Activated naive CD4-positive, alpha-beta T cell treated with anti-CD3 and anti-CD28 coated beads, Interleukin-2, amount 50 U/mL, for 16 hours (primary cell): Measurements from ENCODE around the gene CTRB2.
"Not testable (repeated sequence)": the region's sequence is repeated elsewhere in the genome, so short reads cannot be mapped to it uniquely, and the experiment has no call there.

Source experiments
- DNase-seq: peaks from one replicate; pipeline ENCODE4 v3.0.0-alpha.2; 2020

The CTRB2 gene

DNA sequence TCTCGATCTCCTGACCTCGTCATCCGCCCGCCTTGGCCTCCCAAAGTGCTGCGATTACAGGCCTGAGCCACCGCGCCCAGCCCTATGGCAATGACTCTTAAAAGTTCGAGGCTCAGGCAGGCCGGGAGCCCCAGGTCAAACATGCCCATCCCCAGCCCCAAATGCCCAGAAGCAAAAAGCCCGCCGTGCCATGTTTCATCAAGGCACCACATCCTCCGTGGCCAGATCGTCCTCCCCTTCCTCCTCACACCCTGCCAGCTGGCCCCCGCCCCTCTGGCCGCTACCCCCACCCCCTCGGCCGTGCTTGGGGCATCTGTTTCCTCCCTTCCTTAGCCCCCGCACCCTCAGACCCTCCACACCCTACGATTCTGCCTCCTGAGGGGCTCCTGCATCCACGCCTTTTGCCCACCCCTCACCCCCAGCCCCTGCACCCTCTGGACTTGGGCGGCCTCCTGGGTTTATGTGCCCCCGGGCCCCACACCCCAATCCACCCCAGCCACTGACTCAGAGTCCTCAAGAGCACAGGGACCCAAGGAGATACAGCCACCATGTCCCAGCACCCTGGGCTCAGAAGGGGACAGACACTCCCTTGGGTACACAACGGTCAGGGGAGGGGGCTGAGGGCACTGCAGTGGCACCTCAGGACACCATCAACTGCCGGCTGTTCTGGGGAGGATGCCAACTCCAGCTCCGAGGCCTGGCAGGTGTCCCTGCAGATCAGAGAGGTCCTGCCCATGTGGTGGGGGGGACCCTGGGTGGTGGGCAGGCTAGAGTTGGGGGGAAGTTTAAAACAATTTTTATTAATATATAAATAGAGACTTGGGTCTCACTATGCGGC lies 18.9 kb upstream of the CTRB2 start:
- DNase-seq = no peak

DNA sequence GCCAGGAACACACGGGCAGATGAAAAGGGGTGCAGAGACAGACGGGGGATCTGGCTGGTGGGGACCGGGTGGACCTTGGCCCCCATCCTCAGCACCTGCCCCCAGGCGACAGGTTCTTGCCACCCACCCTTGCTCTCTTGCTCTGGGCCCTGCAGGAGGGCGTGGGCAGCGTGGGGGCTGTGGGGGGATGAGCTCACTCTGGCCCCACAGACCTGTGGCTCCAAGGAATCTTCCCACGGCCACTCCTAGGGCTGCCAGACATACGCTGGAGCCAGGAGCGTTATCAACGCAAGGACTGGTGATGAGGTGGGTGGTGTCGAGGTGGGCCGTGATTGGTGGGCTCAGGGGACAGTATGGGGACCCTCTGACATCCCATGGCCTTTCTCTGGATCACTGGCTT lies 18.1 kb upstream of the CTRB2 start:
- no peak for DNase-seq

DNA sequence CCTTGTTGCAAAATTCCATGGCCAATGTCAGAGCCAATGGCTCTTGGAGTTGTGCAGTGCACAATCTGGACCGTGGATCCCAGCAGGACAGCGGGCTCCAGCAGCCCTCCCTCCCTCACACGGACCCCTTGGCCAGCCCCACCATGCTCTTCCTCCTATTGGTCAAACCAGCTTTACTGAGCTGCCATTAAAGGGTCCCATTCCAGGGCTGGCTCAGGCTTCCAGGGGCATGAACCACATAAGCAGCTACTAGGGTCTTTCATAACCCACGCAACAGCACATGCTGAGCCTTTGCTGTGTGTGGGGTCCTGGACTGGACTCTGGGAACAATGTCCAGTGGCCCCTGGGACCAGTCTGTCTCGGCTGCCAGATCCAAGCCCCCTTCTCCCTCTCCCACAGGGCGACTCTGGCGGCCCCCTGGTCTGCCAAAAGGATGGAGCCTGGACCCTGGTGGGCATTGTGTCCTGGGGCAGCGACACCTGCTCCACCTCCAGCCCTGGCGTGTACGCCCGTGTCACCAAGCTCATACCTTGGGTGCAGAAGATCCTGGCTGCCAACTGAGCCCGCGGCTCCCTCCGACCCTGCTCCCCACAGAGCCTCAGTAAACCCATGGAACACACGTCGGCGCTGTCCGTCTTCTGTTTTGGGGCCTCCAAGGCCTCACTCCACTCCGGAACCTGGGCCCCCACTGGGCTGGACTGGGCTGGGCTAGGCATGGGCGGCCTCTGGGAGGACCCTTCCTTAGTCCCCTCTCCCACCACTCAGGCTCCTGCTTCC lies 17.5 kb upstream of the CTRB2 start:
- DNase-seq = no peak

- not testable (repeated sequence) for DNase-seq
Measured at GRCh38 chr16:75223129-75223528, 16.2 kb upstream of the CTRB2 start.

GRCh38 chr16:75222271-75222783 lies 15.4 kb upstream of the CTRB2 start:
- DNase-seq = no peak

DNA sequence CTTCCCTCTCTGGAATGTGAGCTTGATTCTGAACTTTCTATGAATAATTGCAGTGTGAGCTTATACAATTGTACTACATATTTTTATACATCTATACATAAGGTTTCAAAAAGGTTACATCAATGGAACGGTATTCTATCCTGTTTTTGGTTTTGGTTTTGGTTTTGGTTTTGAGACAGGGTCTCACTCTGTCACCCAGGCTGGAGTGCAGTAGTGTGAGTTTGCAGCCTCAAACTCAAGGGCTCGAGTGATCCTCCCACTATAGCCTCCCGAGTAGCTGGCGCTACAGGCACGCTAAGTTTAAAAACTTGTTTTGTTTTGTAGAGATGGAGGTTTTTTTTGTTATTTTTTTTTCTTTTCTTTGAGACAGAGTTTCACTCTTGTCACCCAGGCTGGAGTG lies 12.9 kb upstream of the CTRB2 start:
- no peak for DNase-seq

DNA sequence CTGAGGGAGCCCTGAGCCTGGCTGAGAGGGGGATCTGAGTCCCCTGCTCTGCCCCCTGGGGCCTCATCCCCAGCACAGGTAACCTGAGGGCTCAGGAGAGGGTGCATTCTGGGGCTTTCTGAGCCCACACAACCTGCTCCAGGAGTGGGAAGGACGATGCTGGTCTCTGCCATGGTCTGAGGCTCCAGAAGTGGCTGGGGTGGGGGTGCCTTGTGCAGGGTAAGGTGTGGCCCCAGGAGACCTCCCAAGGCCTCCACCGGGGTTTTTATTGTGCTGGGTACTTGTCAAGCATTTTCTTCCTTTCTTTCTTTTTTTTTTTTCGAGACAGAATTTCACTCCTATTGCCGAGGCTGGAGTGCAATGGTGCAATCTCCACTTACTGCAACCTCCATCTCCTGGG lies 12.1 kb upstream of the CTRB2 start:
- no peak for DNase-seq

- DNase-seq = no peak
Measured at GRCh38 chr16:75218256-75219076, 11.5 kb upstream of the CTRB2 start, which contains the start of gene CTRB1. TSS of gene CTRB1 (plus strand) at chr16:75218988. CDS start at chr16:75219008, 20 bp downstream.

DNA sequence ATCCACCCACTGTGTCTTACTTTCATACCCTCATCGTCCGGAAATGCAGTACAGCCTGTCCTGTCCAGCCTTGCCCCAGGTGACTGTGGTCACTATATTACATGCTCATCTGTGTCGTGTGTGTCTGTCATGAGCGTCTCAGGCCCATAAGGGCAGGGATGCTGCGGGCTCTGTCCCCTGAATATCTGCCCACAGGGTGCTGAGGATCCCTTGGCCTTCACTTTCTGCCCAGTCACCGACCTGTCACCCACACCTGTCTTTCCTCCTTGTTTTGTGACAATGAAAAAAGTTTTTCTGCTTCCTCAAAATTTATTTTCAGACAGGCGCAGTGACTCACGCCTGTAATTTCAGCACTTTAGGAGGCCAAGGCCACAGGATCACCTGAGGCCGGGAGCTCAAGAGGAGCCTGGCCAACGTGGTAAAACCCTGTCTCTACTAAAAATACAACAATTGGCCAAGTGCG lies 10.5 kb upstream of the CTRB2 start:
- DNase-seq = no peak

DNA sequence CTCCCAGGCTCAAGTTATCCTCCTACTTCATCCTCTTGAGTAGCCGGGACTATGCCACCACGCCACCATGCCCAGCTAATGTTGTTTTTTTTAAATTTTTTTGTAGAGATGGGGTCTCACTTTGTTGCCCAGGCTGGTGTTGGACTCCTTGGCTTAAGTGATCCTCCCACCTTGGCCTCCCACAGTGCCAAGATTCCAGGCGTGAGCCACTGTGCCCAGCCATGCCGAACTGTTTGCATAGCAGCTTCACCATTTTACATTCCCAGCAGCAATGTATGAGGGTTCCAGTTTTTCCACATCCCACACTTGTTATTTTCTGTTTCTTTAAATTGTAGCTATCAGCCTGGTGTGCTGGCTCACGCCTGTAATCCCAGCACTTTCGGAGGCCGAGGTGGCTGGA lies 9.6 kb upstream of the CTRB2 start:
- no peak for DNase-seq

DNA sequence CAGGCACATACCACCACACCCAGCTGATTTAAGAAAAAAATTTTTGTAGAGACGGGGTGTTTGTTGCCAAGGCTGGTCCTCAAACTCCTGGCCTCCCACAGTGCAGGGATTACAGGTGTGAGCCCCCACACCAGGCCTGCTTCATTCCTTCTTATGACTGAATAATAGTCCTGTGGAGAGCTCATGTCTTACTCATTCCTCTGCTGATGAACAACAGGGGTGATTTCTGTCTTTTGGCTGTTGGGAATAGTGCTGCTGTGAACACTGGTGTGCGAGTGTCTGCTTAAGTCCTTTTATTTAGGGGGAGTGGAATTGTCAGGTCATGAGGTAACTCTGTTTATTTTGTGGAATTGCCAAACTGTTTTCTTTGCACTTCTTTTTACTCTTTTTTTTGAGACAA lies 9.2 kb upstream of the CTRB2 start:
- DNase-seq = no peak

- not testable (repeated sequence) for DNase-seq
Measured at GRCh38 chr16:75211286-75211685, 4.3 kb upstream of the CTRB2 start.

- no peak for DNase-seq
Measured at GRCh38 chr16:75209944-75210343, 3.0 kb upstream of the CTRB2 start.

- DNase-seq = not testable (repeated sequence)
Measured at GRCh38 chr16:75209514-75209913, 2.6 kb upstream of the CTRB2 start.

DNA sequence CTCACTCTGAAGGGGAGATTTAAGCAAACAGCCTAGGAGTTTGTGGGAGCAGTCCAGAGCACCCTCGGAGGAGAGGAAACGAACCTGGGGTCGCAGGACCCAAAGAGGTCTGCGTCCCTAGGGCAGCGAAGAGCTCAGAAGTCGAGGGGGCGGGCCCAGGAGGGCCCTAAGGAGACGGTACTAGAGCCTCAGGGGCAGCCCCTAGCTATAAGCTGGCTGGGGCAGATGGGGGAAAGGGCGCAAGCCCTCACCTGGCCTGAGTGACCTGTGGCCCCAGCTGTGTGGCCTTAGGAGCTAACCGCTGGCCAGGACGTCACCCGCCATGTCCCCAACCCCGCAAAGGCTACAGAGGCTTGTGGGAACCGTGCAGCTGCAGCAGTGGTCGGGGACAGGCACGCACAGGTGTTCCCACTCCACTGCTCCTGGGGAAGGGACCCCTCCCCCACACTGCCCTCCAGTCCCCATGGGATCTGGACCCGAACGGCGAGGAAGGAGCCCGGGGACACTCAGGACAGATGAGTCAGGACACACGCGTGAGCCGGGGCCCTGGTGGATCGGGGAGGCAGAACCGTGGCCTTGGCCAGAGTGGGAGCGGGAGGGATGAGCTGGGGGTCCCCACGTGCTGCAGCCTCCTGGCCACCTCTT lies 2.0 kb upstream of the CTRB2 start:
- no peak for DNase-seq

DNA sequence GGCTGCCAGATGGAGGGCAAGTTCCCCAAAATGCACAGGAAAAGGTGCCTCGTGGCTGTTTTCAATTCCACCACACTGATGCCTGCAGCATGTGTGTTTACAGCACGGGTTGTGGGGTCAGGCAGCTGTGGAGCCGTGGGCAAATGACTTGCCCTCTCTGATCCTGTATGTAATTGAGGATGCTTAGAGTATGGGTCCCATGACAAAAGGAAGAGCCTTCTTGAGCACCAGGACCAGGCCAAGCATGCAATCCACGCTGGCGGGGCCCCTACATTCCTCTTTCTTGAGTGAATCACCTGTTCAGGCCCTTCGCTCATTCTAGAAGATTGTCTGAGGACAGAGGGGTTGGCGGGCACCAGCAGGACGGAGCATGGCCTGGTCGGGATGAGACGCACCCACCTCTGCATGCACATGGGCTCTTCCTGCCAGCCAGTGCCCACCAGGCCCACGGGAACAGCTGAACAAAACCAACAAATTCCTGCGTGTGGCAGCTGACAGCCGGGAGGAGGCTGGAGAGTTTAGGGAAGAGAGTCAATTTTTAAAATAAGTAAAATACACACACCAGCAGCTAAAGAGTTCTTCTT lies 1.4 kb upstream of the CTRB2 start:
- DNase-seq = no peak

- no peak for DNase-seq
Measured at GRCh38 chr16:75207831-75208230, 870 bp upstream of the CTRB2 start.

- not testable (repeated sequence) for DNase-seq
Measured at GRCh38 chr16:75205961-75206748, 806 bp downstream of the CTRB2 start.

GRCh38 chr16:75205438-75205837 lies 1.5 kb downstream of the CTRB2 start:
- not testable (repeated sequence) for DNase-seq

DNA sequence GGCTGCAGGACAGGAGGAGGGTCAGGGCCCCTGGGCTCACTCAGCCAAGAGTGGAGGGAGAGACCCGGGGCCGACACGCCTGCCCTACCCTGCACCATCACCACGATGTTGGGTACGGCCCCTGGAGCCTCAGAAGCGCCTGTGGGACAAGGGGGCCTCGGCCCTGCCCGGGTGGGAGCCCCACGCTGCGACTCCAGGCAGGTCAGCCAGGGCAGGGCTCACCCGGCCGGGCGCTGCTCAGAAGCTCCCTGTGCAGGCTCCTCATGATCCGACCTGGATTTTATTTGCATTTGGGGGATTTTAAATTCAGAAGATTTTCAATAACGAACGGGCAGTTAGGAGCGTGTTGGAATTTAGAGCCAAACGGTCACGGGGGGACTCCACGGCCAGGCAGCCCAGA lies 2.1 kb downstream of the CTRB2 start:
- not testable (repeated sequence) for DNase-seq

- DNase-seq = no peak
Measured at GRCh38 chr16:75204410-75204758, 2.6 kb downstream of the CTRB2 start.
